Stimulated activated CD8-positive, alpha-beta memory T cell treated with anti-CD3 and anti-CD28 coated beads, Interleukin-15, amount 100 ng/mL, for 4 hours (primary cell): ENCODE measurements around the gene COP1.
"Not testable (repeated sequence)": the region's sequence is repeated elsewhere in the genome, so short reads cannot be mapped to it uniquely, and the experiment has no call there.

ENCODE experiments used
- DNase-seq, 2 donors: peaks; one replicate each; pipeline ENCODE4 v3.0.0-alpha.2; 2020; ENCODE audit warnings: low read depth in 2 of 2

The COP1 gene

DNA sequence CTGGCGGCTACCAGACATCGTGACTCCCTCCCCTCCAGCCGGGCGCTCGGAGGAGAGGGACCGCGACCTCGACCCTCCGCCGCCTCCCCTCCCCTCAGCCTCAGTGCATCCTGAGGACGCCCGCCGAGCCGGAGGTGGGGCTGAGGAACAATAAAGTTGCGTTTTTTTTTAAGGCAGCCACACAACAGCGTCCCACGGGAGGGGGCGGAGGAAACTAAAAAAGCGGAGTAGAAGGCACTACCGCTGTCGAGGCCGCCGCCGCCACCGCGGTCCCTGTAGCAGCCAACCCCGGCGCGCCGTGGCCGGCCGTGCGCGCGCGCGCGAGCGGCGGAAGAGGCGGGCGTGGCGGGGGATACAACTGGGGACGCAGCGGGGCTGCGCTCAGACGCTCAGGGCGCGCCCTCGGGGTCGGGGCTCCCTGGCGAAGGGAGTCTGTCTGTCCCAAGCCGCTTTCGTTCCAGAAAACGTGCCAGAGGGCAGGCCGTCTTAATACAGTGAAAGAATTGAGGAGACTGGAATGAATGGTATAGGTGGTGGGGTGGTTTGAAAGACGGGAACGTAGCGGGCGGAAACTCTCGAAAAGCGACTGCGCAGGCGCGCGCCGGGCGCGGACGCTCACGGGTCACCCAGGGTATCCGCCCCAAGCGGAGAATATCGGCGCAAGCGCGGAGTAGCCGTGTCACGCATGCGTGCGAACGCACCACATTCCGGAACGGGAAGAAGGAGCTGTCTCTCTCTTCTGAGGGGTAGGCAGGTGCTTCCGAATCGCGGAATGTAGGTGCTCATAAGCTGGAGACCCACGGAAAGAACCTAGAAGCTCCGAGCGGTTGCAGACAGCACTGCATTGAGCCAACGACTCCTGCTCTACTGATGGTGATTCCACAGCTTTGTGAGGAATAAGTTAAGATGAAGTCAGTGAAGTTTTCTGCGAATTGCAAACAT, at the start of gene COP1:
COP1 (minus strand) TSS at position 326 of the 942 bp plus-strand sequence; CDS start at position 18, 308 bp downstream.
- DNase-seq: peak; percentile 95 to 96

DNA sequence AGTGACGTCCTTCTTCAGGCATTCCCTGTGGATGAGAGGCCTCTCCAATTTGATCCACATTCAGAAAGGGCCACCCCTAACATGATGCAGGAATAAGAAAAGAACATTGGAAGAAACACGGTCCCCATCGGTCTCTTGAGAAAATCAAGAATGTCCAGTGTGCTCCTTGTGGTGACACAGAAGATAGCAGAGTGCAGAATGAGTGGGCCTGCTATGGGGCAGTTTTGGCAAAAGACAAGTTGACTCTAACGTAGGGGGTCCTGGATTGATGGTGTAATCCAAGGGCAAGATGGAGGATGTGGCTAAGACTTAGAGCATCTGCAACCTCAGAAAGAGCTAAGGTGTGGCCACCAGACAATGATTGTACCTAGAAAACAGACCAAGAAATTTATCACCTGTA, 45.1 kb upstream of the COP1 start:
- no peak for DNase-seq

DNA sequence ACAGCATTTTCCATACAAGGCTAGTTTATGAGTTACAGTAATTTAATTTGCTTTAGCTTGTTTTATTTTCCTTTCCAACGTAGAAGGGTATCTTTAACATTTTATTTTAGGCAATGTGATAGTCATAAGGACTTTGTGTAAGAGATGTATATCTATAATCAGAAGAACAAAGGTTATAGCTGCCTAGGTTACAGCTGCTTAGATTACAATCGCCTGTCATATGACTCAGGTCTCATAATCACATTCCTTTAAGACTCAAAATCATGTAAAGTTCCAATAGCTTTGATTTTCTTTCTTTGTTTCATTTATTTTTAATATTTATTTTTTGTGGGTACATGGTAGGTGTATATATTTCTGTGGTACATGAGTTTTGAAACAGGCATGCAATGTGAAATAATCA, 37.8 kb upstream of the COP1 start:
- no peak for DNase-seq

DNA sequence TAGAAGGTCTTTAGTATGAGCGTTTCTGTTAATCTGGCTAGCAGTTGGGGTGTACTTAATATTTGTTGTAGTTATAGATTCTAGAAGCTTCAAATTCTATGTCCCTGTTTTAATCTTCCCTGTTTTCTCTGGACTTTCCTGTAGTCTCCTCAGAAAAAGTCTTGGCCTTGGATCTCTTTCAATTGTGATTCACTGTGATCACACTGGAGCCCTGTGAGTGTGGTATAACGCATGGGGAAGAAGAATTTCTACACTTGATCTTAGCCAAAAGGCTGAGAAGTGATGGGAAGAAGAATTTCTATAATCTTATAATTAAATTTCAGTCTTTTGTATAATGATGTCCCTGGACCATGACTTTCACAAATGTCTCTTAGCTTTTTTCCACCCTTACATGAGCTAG, 36.7 kb upstream of the COP1 start:
- no peak for DNase-seq

DNA sequence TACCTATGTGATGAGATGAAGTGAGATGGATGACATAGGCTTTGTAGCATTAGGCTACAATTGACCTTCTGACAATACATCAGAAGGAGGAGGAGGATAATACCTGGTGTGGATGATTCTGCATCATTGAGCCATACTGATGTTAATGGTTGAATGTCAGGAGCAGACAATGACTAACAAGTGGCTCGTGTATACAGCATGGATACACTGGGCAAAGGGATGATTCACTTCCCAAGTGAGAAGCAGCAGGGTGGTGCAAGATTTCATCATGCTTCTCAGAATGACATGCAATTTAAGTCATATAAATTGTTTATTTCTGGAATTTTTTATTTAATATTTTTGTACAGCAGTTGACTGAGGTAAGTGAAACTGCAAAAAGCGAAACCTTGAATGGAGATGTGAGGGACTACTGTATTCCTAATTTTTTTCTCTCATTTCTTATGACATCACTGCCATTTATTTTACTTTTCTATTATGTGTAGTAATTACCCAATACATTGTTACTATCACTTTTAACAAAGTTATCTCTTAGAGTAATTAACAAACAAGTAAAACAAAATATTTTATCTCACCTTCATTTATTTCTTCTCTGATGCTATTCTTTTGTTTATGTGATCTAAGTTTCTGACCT, 34.4 kb upstream of the COP1 start:
- DNase-seq: no peak

DNA sequence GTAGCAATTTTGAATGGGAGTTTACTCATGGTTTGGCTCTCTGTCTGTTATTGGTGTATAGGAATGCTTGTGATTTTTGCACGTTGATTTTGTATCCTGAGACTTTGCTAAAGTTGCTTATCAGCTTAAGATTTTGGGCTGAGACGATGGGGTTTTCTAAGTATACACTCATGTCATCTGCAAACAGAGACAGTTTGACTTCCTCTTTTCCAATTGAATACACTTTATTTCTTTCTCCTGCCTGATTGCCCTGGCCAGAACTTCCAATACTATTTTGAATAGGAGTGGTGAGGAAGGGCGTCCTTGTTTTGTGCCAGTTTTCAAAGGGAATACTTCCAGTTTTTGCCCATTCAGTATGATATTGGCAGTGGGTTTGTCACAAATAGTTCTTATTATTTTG, 26.6 kb upstream of the COP1 start:
- not testable (repeated sequence) for DNase-seq

DNA sequence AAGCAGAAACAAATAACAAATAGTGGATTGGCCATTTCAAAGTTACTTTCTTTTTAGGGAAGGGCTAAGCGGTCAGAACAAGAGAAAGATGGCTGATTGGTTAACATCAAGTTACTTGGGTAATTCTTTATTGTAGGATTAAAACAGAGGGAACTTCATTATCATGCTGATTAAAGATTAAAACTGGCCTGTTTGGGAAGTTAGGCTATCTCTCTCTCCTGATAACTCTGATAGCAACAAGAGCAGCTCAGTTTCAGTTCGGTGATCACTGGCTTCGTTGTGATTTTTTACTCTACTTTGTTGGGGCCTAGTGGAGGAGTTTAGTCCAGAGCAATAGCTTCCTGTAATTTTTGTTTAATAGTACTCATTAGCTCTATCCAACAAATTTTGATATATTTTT, 20.5 kb upstream of the COP1 start:
- DNase-seq: no peak

DNA sequence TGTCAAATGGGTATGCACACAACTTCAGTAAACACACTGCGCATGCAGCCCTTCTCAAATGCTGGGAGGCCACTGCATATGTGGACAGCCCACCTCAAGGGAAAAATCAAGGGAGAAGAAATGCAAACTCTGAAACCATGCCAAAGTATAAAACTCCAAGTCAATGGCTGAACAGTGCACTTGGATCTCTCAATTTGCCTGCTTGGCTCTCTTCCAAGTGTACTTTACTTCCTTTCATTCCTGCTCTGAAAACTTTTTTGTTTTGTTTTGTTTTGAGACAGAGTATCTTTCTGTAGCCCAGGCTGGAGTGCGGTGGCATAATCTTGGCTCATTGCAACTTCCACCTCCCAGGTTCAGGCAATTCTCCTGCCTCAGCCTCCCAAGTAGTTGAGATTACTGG, 18.8 kb upstream of the COP1 start:
- DNase-seq: no peak

DNA sequence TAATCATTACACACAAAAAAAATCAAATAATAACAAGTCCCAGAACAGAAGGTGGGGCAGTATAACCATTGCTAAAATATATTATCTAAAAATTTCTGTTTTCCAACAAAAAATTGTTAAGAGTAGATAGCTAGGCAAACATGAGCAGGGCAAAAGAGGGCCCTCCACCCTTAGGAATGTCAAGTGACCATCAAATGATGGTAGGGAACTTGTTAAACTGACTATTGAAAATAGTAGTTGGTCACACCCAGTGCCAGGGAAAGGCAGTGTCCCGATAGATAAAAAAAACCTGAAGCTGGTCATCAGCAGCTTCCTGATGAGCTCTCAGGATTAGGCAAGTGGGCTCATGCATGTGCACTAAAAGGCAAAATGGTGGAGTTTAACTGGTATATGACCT, 18.4 kb upstream of the COP1 start:
- no peak for DNase-seq

DNA sequence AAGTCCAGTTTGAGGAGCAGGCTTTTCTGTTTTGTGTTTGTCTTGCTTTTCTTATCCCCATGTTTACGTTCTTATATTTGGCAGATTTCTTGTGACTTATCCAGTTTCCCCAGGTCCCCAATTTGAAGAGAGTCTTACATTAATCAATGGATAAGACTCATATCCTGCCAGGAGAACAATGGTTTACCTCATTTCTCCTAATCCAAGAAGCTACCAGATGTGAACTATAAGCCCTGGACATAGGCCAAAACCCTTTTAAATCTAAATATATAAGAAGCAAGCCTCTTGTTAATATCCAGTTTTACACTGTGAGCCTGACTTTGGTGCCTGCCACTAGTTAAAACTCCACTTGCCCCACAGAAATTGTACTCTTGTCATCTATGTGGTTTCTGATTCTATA, 15.1 kb upstream of the COP1 start:
- no peak for DNase-seq

DNA sequence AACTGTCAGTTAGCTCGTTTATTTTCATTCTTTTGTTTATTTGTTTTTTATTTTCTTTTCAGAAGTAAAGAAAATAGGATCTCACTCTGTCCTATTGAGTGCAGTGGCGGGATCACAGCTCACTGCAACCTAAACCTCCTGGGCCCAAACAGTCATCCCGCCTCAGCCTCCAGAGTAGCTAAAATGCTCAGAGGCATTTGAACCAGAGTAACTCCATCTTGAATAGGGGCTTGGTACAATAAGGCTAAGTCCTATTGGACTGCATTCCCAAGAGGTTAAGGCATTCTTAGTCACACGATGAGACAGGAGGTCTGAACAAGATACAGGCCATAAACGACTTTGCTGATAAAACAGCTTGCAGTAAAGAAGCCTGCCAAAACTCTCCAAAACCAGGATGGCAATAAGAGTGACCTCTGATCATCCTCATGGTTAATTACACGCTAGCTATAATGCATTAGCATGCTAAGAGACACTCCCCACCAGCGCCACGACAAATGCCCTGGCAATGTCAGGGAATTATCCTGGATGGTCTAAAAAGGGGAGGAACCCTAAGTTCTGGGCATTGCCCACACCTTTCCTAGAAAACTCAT, 13.1 kb upstream of the COP1 start:
- no peak for DNase-seq

DNA sequence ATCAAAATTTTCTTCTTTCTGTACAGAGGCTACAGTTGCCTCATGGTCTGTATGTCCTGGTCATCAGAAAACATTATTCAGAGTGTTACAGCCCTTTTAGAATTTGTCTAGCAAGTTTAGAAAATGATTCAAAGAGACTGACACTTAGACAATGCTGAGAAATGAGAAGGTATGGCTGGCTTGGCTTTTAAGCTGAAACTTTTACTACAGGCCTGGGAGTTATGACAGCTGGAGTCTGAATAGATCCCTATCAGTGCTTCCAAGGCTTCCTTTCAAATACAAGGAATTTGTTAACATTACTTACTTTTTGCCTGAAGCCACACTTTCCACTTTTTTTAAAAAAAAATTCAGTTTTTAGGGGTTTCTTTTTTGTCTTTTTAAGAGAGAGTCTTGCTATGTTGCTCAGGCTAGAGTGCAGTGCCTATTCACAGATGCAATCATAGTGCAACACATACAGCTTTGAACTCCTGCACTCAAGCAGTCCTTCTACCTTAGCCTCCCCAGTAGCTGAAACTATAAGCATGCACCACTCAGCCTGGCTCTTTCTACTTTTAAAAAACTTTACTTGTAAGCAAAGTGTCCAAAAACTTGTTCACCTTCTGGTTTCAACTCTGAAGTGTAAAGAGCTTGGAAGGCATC, 10.5 kb upstream of the COP1 start:
- DNase-seq: no peak

DNA sequence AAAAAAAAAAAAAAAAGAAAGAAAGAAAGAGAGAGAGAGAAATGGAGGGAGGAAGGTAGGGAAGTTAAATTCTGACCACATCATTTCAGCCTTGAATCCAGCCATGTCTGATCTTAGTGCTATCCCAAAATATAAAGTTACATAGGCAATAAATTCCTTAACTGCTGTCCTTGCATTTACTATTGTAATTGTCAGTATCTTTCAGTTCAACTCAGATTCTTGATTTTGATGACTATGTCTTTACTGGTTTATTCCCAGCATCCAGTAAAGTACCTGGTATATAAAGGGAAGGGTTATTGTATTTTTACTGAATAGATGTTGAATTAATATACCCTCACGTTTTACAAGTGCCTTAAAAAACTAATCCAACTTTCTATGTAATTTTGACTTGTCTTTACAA, 8.9 kb upstream of the COP1 start:
- no peak for DNase-seq

DNA sequence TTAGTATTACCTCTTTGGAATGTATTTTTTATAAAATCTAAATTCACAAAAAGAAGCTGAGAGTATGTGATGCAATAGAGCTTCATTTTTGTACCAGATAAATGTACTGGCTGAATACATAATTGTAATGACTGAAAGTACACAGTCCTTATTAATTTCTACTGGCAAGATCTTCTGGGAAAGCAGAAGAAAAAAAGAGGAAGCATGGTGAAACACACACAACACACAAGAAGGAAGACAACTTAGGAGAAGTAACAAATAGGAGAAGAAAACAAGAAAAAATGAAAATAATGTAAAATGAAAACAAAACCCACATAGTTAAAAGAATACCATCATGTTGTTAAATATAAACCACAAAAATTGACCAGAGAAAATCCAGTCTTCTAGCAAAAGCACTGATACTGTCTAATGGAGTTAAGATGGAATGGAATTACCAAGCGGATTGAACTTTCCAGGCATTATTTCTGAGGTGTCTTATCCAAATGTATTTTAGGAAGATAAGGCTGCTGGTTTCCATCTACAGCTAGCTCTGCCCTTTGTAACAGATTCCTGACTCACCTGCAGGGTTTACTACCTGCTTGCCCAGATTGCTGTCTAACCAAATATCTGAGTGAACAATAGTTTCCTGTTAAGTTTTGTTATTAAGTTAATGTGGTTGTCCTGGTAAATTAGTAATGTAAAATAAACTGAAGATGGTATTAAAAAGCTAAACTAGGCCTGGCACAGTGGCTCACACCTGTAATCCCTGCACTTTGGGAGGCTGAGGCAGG, 4.5 kb upstream of the COP1 start:
- DNase-seq: no peak

DNA sequence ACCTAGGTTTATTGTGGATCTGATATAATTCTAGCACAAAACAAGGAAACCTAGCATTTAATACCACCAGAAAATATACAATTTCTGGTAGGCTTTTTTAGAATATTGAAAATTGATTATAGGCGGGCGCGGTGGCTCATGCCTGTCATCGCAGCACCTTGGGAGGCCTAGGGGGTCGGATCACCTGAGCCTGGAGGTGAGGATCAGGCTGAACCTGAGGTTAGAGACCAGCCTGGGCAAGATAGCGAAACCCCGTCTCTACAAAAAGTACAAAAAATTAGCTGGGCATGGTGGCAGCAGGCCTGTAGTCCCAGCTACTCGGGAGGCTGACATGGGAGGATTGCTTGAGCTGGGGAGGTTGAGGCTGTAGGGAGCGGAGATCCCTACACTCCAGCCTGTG, 948 bp upstream of the COP1 start:
- no peak for DNase-seq

DNA sequence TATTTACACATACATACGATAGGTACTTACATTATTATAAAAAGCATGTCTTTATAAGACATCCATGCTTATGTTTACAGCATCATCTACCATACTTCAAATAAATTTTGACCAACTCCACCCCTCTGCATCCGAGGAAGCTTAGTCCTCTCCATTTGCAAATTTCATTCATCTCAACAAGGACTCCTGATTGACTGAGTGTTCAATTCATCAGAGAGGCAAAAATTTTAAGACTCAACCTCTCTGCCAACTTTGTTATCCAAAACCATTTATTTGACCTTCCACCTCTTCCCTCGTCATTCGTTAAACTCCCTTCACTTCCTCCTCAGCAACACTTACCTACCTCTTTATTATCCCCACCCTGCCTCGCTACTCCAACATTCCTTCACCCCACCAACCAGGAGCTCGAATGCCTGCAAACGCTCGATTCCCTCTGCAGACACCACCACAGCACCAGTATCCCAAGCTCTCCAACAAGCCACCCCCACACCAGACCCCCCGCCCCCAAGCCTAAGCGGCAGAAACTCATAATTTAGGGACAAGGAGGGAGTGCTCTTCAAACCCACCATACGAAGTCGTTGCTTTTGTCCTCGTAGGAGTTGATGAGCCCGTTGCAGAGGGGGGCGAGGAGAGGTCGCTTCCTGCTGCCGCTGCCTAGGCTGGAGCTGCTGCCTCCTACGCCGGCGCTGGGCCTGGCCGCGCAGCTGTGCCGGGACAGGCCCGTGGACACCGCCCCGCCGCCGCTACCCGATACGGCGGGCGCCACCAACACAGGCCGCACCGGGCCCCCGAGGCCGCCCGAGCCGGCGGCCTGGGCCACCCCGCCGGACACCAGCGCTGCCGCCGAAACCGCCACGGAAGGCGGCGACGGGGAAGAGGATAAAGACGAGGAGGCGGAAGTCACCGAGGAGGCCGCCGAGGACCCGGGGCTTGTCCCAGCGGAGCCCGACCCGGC, 803 bp downstream of the COP1 start:
- peak; percentile 6 to 27 for DNase-seq

DNA sequence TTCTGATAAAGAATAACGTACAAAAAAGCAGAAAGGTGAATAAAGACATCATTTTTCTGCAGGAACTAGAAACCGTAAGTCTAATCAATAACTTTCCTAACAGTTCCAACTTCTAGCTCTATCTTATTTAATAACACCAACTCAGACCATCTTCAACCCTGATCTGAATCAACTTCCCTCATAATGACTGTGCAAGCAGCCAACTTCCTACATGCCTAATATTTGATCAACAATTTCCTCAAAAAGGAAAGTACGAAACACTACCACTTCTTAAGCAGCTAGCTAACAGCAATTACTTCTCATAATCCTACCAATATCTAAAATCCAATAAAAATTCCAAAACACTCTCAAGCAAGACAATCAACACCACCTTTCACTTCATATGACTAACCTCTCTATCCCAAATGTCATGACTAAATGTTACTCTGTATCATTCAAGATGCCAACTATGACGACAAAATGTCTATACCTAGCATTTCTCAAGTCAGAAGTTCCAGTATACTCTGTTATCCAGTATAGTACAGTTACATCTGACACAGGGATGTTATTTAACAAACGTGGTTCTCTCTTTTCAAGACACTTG, 1.7 kb downstream of the COP1 start:
- DNase-seq: no peak

DNA sequence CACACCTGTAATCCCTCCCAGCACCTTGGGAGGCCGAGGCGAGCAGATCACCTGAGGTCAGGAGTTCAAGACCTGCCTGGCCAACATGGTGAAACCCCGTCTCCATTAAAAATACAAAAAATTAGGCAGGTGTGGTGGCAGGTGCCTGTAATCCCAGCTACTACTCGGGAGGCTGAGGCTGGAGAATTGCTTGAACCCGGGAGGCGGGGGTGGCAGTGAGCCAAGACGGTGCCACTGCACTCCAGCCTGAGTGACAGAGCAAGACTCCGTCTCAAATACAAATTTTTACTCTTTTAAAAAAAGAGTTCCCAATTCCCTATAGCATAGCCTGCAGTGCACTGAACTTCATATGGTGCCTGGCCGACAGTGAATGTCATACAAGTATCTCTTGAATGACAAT, 2.4 kb downstream of the COP1 start:
- not testable (repeated sequence) for DNase-seq

DNA sequence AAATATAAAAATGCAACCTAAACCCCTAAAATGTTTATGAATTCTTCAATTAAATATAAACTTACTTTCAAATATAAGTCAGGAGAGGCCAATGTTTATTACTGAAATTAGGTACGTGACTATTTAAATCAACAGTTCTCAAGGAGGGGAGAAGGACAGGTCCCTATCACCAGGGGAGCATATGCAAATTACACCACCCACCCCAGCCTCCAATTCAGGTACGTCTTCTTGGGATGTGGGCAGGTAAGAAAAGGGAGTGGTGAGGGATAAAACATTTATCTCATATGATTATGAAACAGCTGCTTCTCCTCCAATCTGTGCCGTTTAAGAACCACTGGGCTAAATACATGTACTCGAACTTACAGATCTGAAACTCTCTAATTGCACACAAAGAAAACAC, 3.4 kb downstream of the COP1 start:
- no peak for DNase-seq

DNA sequence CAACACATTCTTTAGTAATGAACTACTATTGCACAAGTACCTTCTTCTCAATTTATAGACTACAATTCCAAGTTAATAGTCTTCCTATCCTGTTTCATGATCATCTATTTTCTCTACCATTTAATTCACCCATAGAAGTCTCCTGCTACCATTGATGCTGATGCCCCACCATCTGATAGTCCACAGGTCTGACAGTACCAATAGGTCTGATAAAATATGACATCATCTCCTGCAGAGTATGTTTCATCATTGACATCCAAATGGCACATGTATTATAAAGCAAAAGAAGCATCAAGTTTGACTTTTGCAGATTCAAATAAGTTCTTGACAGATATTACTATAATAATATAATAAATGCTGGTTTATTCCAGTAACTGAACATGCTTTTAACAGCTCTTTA, 5.5 kb downstream of the COP1 start:
- no peak for DNase-seq
